DMS 273 (cell line): ENCODE data around the gene APOL6.

Source experiments
- DNase-seq: peaks from one replicate; lab custom pipeline; 2025; ENCODE audit not compliant: unreplicated experiment; lab: John Stamatoyannopoulos, UW

The APOL6 gene

GRCh38 chr22:35712672-35713071 lies 64.4 kb downstream of the APOL6 start:
- DNase-seq = peak; percentile 9

GRCh38 chr22:35717572-35717971 lies 69.3 kb downstream of the APOL6 start, which contains the start of gene APOL5:
Gene APOL5 (plus strand): TSS chr22:35717872. CDS start chr22:35717872, 0 bp downstream.
- DNase-seq = no peak
